Naive thymus-derived CD4-positive, alpha-beta T cell (primary cell): ENCODE results near the gene GNG7. TPM values are rescaled to one million over a fixed set of nuclear protein-coding genes. Genes with fewer than 3 reads are reported as not detected.
"Not testable (repeated sequence)": the region's sequence is repeated elsewhere in the genome, so short reads cannot be mapped to it uniquely, and the experiment has no call there.

ENCODE experiments used
- ATAC-seq: fragments of 150-1000 bp; cut with Tn5 transposase; 2 replicates; pipeline ENCODE4 v1.10.0; 2021; ENCODE audit warnings: mild to moderate bottlenecking, moderate library complexity
- CTCF ChIA-PET: fragments of 350-600 bp; sonication (Branson Sonifier 250); formaldehyde crosslinking; loops from one replicate; lab custom pipeline; 2021; ENCODE audit warnings: antibody characterized with exemption; lab: Charles Lee
- POLR2A ChIA-PET: fragments of 350-600 bp; sonication (Branson Sonifier 250); formaldehyde crosslinking; loops from one replicate; lab custom pipeline; 2021; ENCODE audit warnings: antibody characterized with exemption, inconsistent platforms; lab: Charles Lee
- DNase-seq, 9 donors: peaks; one replicate each; pipeline versions ENCODE4 v3.0.0 to v3.0.0-alpha.2; 2020 to 2022; ENCODE audit warnings: mixed read lengths in 1 of 9
- H3K27ac ChIP-seq: one replicate; pipeline ENCODE4 v1.7.0; 2013; ENCODE audit warnings: mild to moderate bottlenecking, low read depth, low read length, moderate library complexity
- H3K27me3 ChIP-seq, 2 donors: one replicate each; pipeline ENCODE4 v1.7.0; 2013; ENCODE audit warnings: low read length in 2 of 2, mild to moderate bottlenecking in 2 of 2, moderate library complexity in 2 of 2; ENCODE audit not compliant: control insufficient read depth in 2 of 2, insufficient read depth in 2 of 2
- H3K36me3 ChIP-seq, 3 experiments: 1 replicate in 2 of 3; 2 replicates in 1 of 3; pipeline ENCODE4 v1.7.0; 2013; ENCODE audit warnings: low read length in 3 of 3, mild to moderate bottlenecking in 3 of 3, moderate library complexity in 1 of 3; ENCODE audit not compliant: insufficient read depth in 3 of 3, control insufficient read depth in 2 of 3
- H3K4me1 ChIP-seq, 2 donors: one replicate each; pipeline ENCODE4 v1.7.0; 2013; ENCODE audit warnings: low read length in 2 of 2, mild to moderate bottlenecking in 2 of 2, moderate library complexity in 1 of 2; ENCODE audit not compliant: control insufficient read depth in 2 of 2, insufficient read depth in 2 of 2
- H3K4me3 ChIP-seq: 2 replicates; pipeline ENCODE4 v1.7.0; 2013; ENCODE audit warnings: mild to moderate bottlenecking, low read length
- H3K9me3 ChIP-seq, 3 experiments: 1 replicate in 2 of 3; 2 replicates in 1 of 3; pipeline ENCODE4 v1.7.0; 2013; ENCODE audit warnings: low read length in 3 of 3; ENCODE audit not compliant: control insufficient read depth in 2 of 3
- H3K27ac Mint-ChIP-seq, 9 donors: one replicate each; pipeline ENCODE4 v1.8.0; 2020 to 2022; ENCODE audit warnings: mixed read lengths in 9 of 9, mild to moderate bottlenecking in 8 of 9, moderate library complexity in 5 of 9, inconsistent platforms in 2 of 9
- H3K27me3 Mint-ChIP-seq, 5 donors: one replicate each; pipeline ENCODE4 v1.8.0; 2021 to 2022; ENCODE audit warnings: mixed read lengths in 5 of 5, mild to moderate bottlenecking in 1 of 5
- H3K36me3 Mint-ChIP-seq, 5 donors: one replicate each; pipeline ENCODE4 v1.8.0; 2020 to 2022; ENCODE audit warnings: mixed read lengths in 5 of 5, mild to moderate bottlenecking in 3 of 5, inconsistent platforms in 1 of 5
- H3K4me1 Mint-ChIP-seq, 7 donors: one replicate each; pipeline ENCODE4 v1.8.0; 2020 to 2022; ENCODE audit warnings: mixed read lengths in 7 of 7, mild to moderate bottlenecking in 3 of 7, inconsistent platforms in 1 of 7
- H3K4me3 Mint-ChIP-seq, 10 donors: one replicate each; pipeline ENCODE4 v1.8.0; 2020 to 2022; ENCODE audit warnings: mild to moderate bottlenecking in 10 of 10, mixed read lengths in 10 of 10, moderate library complexity in 6 of 10, inconsistent platforms in 2 of 10
- H3K9me3 Mint-ChIP-seq, 11 donors: one replicate each; pipeline ENCODE4 v1.8.0; 2020 to 2022; ENCODE audit warnings: mixed read lengths in 11 of 11, mild to moderate bottlenecking in 4 of 11, inconsistent platforms in 1 of 11, moderate library complexity in 1 of 11
- intact Hi-C, 2 donors: fragments of 100-400 bp; cut with micrococcal nuclease; formaldehyde crosslinking; loops; one replicate each; pipeline ENCODE4 v1.15.1; 2023
- polyA plus RNA-seq, 2 donors: library from polyadenylated mRNA; unstranded; fragments of 300-500 nt; fragmentation: Illumina TruSeq; gene quantifications; one replicate each; pipeline ENCODE4 v1.2.3, GENCODE V29; 2021
- total RNA-seq, 6 experiments: library from RNA in 5 of 6; stranded (reverse) in 5 of 6; gene quantifications; 1 replicate in 5 of 6; 2 replicates in 1 of 6; pipeline ENCODE4 v1.2.3 and lab custom pipeline; 2021 to 2026

GNG7 gene
- total and polyA plus RNA-seq, 7 experiments from 2014 or later: 0.31 to 6.8 (median 4.7) TPM

DNA sequence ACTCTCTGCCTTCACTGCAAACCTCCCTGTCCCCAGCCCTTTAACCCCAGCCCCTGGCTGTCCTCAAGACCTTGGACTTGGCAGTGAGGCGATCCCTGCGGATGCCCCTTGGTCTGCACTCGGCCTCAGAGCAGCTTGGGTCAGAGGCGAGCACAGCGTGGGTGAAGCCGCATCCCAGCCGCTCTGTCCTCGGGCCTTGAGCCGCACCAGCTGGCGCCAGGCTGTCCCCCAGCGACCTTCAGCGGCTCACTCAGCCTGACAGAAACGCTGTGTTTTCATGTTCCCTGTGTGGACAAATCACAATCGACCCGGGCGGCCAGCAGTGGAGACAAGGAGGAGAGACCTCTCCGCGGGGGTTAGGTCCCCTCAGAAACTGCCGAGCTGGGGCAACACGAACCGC lies 52.0 kb downstream of the GNG7 start:
- ATAC-seq (no peak), DNase-seq (no peak)
- peaks cover 0 to 1% (median 0%) of the 10 kb centered on the region in 7 donors for H3K4me1 Mint-ChIP-seq
- no peak overlapping the region for H3K4me3 Mint-ChIP-seq
- no peak overlapping the region for H3K27ac Mint-ChIP-seq
- Histone ChIP-seq H3K9me3 (no peaks in the 10 kb centered on the region), H3K4me1 (no peaks in the 10 kb centered on the region), H3K4me3 (no peak overlapping the region), H3K27me3 (no peaks in the 10 kb centered on the region), H3K36me3 (no peaks in the 10 kb centered on the region), H3K27ac (no peak overlapping the region)
- ChIA-PET POLR2A (no interaction called here), CTCF (interaction anchor here (1.6 kb wide), 1 partner anchor 99 kb away, joined by 5 read pairs; no protein-coding TSS in a partner anchor)
- intact Hi-C loops: no loop called here
- H3K9me3 Mint-ChIP-seq: no peaks in the 10 kb centered on the region
- H3K27me3 Mint-ChIP-seq: no peaks in the 10 kb centered on the region
- H3K36me3 Mint-ChIP-seq: no peaks in the 10 kb centered on the region

DNA sequence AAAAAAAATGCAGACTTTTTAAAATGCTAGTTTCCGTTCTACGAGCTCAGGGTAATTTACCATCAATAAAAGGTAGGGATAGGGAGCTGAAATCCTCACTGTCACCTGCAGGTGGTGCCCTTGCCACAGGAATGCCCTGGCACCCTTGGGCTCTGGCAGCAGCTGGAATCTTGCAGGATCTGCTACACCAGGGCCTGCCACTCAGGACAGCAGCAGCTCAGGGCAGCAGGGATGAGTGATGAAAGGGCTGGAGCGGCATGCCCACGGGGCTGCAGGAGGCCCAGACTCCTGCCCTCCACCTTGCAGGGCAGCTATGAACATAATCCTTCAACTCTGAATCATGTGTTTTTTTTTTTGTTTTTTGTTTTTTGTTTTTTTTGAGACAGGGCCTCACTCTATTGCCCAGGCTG lies 54.0 kb downstream of the GNG7 start:
- no peak overlapping the region for H3K27ac Mint-ChIP-seq
- H3K27me3 Mint-ChIP-seq: peaks cover 0 to 2% (median 0%) of the 10 kb centered on the region in 5 donors
- H3K4me3 ChIP-seq: no peak overlapping the region
- DNase-seq (peak; percentile 56 to 78 (median 71)), ATAC-seq (peak; percentile 95)
- CTCF ChIA-PET: interaction anchor here (0.6 to 3.9 kb wide), 26 partner anchors 9 to 455 kb away, joined by 3 to 44 read pairs (median 3); partner anchors contain the start of genes SGTA and ZNF556
- peaks cover 0 to 5% (median 0%) of the 10 kb centered on the region in 5 donors for H3K36me3 Mint-ChIP-seq
- no peaks in the 10 kb centered on the region for H3K27me3 ChIP-seq
- H3K4me1 Mint-ChIP-seq: peaks cover 0 to 2% (median 0%) of the 10 kb centered on the region in 7 donors
- H3K9me3 ChIP-seq: no peaks in the 10 kb centered on the region
- no peak overlapping the region for H3K27ac ChIP-seq
- no peaks in the 10 kb centered on the region for H3K36me3 ChIP-seq
- intact Hi-C loops: loop anchor here (1.0 to 2.0 kb wide), 4 partner anchors 92 to 302 kb away; partner anchors contain the start of gene SLC39A3 (in 2 of the 2)
- H3K9me3 Mint-ChIP-seq: peaks cover 0 to 3% (median 0%) of the 10 kb centered on the region in 11 donors
- POLR2A ChIA-PET: interaction anchor here (0.6 to 2.6 kb wide), 4 partner anchors 19 to 405 kb away, joined by 3 to 8 read pairs (median 4); partner anchors contain the start of gene GADD45B
- H3K4me3 Mint-ChIP-seq: no peak overlapping the region
- H3K4me1 ChIP-seq: no peaks in the 10 kb centered on the region

DNA sequence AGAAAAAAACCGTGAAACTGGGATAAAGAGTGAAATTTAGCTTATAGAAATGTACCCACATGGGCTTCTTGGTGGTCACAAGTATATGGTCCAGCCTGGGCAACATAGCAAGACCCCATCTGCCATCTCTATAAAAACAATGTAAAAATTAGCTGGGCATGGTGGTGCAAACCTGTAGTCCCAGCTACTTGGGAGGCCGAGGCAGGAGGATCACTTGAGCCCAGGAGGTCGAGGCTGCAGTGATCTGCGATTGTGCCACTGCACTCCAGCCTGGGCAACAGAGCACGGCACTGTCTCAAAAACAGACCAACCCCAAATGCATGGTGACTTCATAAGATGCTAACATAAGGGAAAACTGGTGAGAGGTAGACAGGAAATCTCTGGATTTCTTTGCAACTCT lies 54.4 kb downstream of the GNG7 start:
- Histone ChIP-seq H3K36me3 (no peaks in the 10 kb centered on the region), H3K9me3 (no peaks in the 10 kb centered on the region), H3K27ac (no peak overlapping the region), H3K4me3 (no peak overlapping the region), H3K27me3 (no peaks in the 10 kb centered on the region), H3K4me1 (no peaks in the 10 kb centered on the region)
- intact Hi-C loops: loop anchor here (1.0 to 2.0 kb wide), 4 partner anchors 93 to 303 kb away; partner anchors contain the start of gene SLC39A3 (in 2 of the 2)
- ChIA-PET CTCF (interaction anchor here (0.6 to 3.9 kb wide), 25 partner anchors 10 to 456 kb away, joined by 3 to 44 read pairs (median 3); partner anchors contain the start of genes SGTA and ZNF556), POLR2A (interaction anchor here (0.6 to 2.6 kb wide), 5 partner anchors 18 to 412 kb away, joined by 3 to 8 read pairs (median 4); partner anchors contain the start of genes GADD45B and PLEKHJ1)
- DNase-seq (no peak), ATAC-seq (no peak)
- peaks cover 0 to 3% (median 0%) of the 10 kb centered on the region in 11 donors for H3K9me3 Mint-ChIP-seq
- no peak overlapping the region for H3K4me3 Mint-ChIP-seq
- H3K36me3 Mint-ChIP-seq: peaks cover 0 to 5% (median 0%) of the 10 kb centered on the region in 5 donors
- H3K27ac Mint-ChIP-seq: no peak overlapping the region
- H3K27me3 Mint-ChIP-seq: peaks cover 0 to 2% (median 0%) of the 10 kb centered on the region in 5 donors
- H3K4me1 Mint-ChIP-seq: peaks cover 0 to 2% (median 0%) of the 10 kb centered on the region in 7 donors

DNA sequence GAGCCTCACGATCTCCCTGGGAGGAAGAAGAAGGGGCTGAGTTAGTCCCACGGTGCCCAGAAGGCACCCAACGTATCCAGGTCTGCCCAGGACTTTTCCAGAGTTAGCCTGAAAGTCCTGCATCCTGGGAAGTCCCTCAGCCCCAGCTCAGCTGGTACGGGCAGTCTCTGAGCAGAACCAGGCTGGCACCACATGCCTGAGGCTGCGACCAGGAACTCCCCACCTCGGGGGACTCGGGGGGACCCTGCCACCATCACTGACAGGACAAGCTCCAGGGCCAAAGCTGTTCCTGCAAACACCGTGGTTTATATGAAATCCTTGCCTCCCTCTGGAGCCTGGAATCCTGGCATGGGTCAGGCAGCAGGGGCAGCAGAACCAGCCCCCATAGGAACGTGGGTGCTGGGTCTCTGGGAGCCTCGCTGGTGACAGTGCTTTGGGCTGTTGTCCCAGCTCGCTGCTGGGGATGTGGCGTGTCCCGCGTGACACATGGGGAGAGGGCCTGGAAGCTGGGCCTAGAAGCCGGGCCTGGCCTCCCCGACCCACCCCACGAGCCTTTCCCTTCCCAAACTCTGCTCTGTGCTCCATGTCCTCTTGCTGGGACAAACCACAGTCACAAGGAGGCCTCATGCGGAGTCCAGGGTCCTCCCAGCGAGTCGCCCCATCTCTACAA lies 55.5 kb downstream of the GNG7 start:
- Mint-ChIP-seq H3K9me3 (peaks cover 0 to 3% (median 0%) of the 10 kb centered on the region in 11 donors), H3K4me1 (peaks cover 0 to 2% (median 0%) of the 10 kb centered on the region in 7 donors), H3K4me3 (no peak overlapping the region), H3K36me3 (peaks cover 0 to 5% (median 0%) of the 10 kb centered on the region in 5 donors), H3K27me3 (peaks cover 0 to 2% (median 0%) of the 10 kb centered on the region in 5 donors), H3K27ac (peak overlapping the region in 1 of 9 donors; percentile 25)
- no peak for ATAC-seq
- H3K4me1 ChIP-seq: no peaks in the 10 kb centered on the region
- H3K36me3 ChIP-seq: no peaks in the 10 kb centered on the region
- intact Hi-C loops: no loop called here
- no peak for DNase-seq
- ChIA-PET POLR2A (interaction anchor here (0.6 to 2.6 kb wide), 2 partner anchors 171 to 411 kb away, joined by 3 to 8 read pairs; partner anchors contain the start of genes GADD45B and PLEKHJ1), CTCF (interaction anchor here (1.4 to 3.9 kb wide), 3 partner anchors 16 to 176 kb away, joined by 3 to 44 read pairs (median 6); no protein-coding TSS in a partner anchor)
- H3K27ac ChIP-seq: no peak overlapping the region
- H3K27me3 ChIP-seq: no peaks in the 10 kb centered on the region
- no peak overlapping the region for H3K4me3 ChIP-seq
- no peaks in the 10 kb centered on the region for H3K9me3 ChIP-seq

DNA sequence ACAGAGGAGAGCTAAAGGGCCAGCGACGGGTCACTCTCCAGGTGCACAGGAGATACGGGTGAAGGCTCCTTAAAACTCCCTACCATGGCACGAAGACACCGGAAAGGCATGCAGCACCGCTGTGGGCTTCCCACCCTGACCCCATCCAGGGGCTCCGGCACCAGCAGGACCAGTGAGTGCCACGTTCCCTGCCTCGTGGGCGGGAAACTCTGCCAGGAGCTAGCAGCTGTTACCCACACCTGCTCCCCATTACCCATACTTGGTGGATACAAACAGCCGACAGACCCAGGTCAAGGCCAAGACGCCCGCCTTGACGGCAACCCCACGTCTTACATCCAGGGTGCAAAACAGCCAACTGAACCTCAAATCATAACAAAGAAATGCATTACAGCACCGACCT lies 56.7 kb downstream of the GNG7 start:
- ATAC-seq (no peak), DNase-seq (no peak)
- peaks cover 0 to 3% (median 0%) of the 10 kb centered on the region in 11 donors for H3K9me3 Mint-ChIP-seq
- POLR2A ChIA-PET: no interaction called here
- H3K27ac Mint-ChIP-seq: no peak overlapping the region
- Histone ChIP-seq H3K27ac (no peak overlapping the region), H3K9me3 (no peaks in the 10 kb centered on the region), H3K27me3 (no peaks in the 10 kb centered on the region), H3K36me3 (no peaks in the 10 kb centered on the region), H3K4me3 (no peak overlapping the region), H3K4me1 (no peaks in the 10 kb centered on the region)
- peaks cover 0 to 5% (median 0%) of the 10 kb centered on the region in 5 donors for H3K36me3 Mint-ChIP-seq
- H3K4me3 Mint-ChIP-seq: no peak overlapping the region
- peaks cover 0 to 2% (median 0%) of the 10 kb centered on the region in 7 donors for H3K4me1 Mint-ChIP-seq
- intact Hi-C loops: no loop called here
- peaks cover 0 to 2% (median 0%) of the 10 kb centered on the region in 5 donors for H3K27me3 Mint-ChIP-seq
- CTCF ChIA-PET: interaction anchor here (1.0 to 3.9 kb wide), 2 partner anchors 9 to 104 kb away, joined by 3 to 44 read pairs; no protein-coding TSS in a partner anchor

DNA sequence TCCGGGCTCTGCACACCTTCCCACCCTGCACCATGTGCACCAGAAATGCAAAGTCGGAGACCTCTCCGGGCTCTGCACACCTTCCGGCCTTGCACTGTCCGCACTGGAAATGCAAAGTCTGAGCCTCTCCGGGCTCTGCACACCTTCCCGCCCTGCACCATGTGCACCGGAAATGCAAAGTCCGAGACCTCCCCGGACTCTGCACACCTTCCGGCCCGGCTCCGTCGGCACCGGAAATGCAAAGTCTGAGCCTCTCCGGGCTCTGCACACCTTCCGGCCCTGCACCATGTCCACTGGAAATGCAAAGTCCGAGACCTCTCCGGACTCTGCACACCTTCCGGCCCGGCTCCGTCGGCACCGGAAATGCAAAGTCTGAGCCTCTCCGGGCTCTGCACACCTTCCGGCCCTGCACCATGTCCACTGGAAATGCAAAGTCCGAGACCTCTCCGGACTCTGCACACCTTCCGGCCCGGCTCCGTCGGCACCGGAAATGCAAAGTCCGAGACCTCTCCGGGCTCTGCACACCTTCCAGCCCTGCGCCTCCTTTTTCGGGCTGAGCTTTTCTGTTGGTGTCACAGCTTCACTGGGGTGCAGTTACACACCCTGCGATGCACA lies 59.3 kb downstream of the GNG7 start:
- H3K27ac Mint-ChIP-seq, H3K4me3 Mint-ChIP-seq, H3K27me3 ChIP-seq, H3K9me3 Mint-ChIP-seq, H3K36me3 Mint-ChIP-seq, H3K4me1 Mint-ChIP-seq, CTCF ChIA-PET, H3K27me3 Mint-ChIP-seq, H3K27ac ChIP-seq, intact Hi-C loops, ATAC-seq, H3K4me3 ChIP-seq, H3K4me1 ChIP-seq, H3K36me3 ChIP-seq, DNase-seq, POLR2A ChIA-PET, H3K9me3 ChIP-seq: not testable (repeated sequence)
